Activated CD4-positive, alpha-beta memory T cell treated with anti-CD3 and anti-CD28 coated beads for 36 hours (primary cell): ENCODE measurements around the gene GINS2. TPM values are rescaled to one million over a fixed set of nuclear protein-coding genes. Genes with fewer than 3 reads are reported as not detected.

Experiments
- CTCF ChIA-PET: fragments of 350-600 bp; sonication (Branson Sonifier 250); formaldehyde crosslinking; loops from one replicate; lab custom pipeline; 2021; ENCODE audit warnings: antibody characterized with exemption, inconsistent platforms; lab: Charles Lee
- POLR2A ChIA-PET: fragments of 350-600 bp; sonication (Branson Sonifier 250); formaldehyde crosslinking; loops from one replicate; lab custom pipeline; 2021; ENCODE audit warnings: antibody characterized with exemption; lab: Charles Lee
- DNase-seq: peaks from one replicate; pipeline ENCODE4 v3.0.0-alpha.2; 2020
- H3K27ac Mint-ChIP-seq: one replicate; pipeline ENCODE4 v1.8.0; 2021; ENCODE audit warnings: mixed read lengths
- H3K27me3 Mint-ChIP-seq: one replicate; pipeline ENCODE4 v1.8.0; 2021; ENCODE audit warnings: mixed read lengths
- H3K36me3 Mint-ChIP-seq: one replicate; pipeline ENCODE4 v1.8.0; 2021; ENCODE audit warnings: mixed read lengths
- H3K4me1 Mint-ChIP-seq: one replicate; pipeline ENCODE4 v1.8.0; 2021; ENCODE audit warnings: low read depth, mixed read lengths
- H3K4me3 Mint-ChIP-seq: one replicate; pipeline ENCODE4 v1.8.0; 2021; ENCODE audit warnings: mild to moderate bottlenecking, mixed read lengths
- H3K9me3 Mint-ChIP-seq: one replicate; pipeline ENCODE4 v1.8.0; 2021; ENCODE audit warnings: mixed read lengths
- intact Hi-C: fragments of 100-400 bp; cut with micrococcal nuclease; formaldehyde crosslinking; loops from one replicate; pipeline ENCODE4 v1.15.1; 2023
- total RNA-seq, 2 experiments: library from RNA; stranded (reverse); gene quantifications; one replicate each; pipeline ENCODE4 v1.2.3, GENCODE V29; 2021

The GINS2 gene
- total RNA-seq, 2 experiments from 2014 or later: 66.9 to 67.8 TPM

DNA sequence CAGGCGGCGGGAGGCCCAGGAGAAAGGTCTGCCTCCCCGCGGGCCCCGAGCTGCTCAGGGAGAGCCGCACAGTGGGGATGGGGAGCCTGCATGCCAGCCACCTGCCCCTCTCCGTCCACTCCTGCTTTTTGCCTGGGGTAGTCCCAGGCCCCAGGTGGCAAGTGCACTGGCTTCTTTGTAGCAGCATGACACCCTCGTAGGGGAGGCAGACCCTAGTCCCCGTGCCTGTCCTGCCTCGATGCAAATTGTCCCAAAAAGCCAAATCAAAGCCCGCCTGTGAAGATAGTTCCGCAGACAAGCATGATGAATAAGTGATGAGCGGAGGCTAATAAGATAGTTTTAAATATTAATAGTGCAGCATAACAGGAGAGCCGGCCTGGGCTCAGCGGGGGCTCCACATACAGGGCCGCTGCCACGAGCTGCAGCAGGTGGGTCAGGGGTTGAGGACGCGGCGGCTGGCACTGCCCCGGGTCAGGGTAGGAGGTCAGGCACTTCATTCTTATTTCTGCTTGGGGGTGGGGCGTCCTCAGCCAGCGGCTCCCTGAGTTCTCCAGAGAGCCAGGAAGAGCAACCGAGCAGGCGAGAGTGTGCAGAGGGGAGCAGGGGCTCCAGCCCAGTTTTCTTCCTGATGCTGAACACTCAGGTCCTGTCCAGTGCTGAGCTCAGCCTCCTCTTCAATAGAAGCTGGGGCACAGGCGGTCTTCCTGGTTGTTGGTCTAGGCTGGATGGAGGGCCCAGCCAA is 26.8 kb downstream of the GINS2 start:
- ChIA-PET CTCF (interaction anchor here (8.3 kb wide), 1 partner anchor 56 kb away, joined by 74 read pairs; no protein-coding TSS in a partner anchor), POLR2A (no interaction called here)
- no peaks in the 10 kb centered on the region for H3K27me3 Mint-ChIP-seq
- no peak overlapping the region for H3K27ac Mint-ChIP-seq
- no peak overlapping the region for H3K4me3 Mint-ChIP-seq
- DNase-seq: no peak
- H3K36me3 Mint-ChIP-seq: peaks cover 20% of the 10 kb centered on the region
- no peaks in the 10 kb centered on the region for H3K4me1 Mint-ChIP-seq
- intact Hi-C loops: no loop called here
- no peaks in the 10 kb centered on the region for H3K9me3 Mint-ChIP-seq

- no peaks in the 10 kb centered on the region for H3K27me3 Mint-ChIP-seq
- no peaks in the 10 kb centered on the region for H3K9me3 Mint-ChIP-seq
- no peak overlapping the region for H3K27ac Mint-ChIP-seq
- no peak for DNase-seq
- ChIA-PET POLR2A (no interaction called here), CTCF (interaction anchor here (0.7 to 8.3 kb wide), 4 partner anchors 11 to 57 kb away, joined by 3 to 74 read pairs (median 8); no protein-coding TSS in a partner anchor)
- H3K4me3 Mint-ChIP-seq: no peak overlapping the region
- intact Hi-C loops: no loop called here
- no peaks in the 10 kb centered on the region for H3K4me1 Mint-ChIP-seq
- peaks cover 18% of the 10 kb centered on the region for H3K36me3 Mint-ChIP-seq
Measured at GRCh38 chr16:85660843-85661739, 27.7 kb downstream of the GINS2 start.

GRCh38 chr16:85659805-85660511 is 28.8 kb downstream of the GINS2 start:
- Mint-ChIP-seq H3K4me1 (no peaks in the 10 kb centered on the region), H3K4me3 (no peak overlapping the region), H3K36me3 (peaks cover 15% of the 10 kb centered on the region), H3K27ac (peak overlapping the region; percentile 23), H3K9me3 (no peaks in the 10 kb centered on the region), H3K27me3 (no peaks in the 10 kb centered on the region)
- CTCF ChIA-PET: interaction anchor here (0.7 to 8.3 kb wide), 11 partner anchors 8 to 244 kb away, joined by 3 to 74 read pairs (median 5); partner anchors contain the start of gene GINS2
- DNase-seq: peak; percentile 80
- intact Hi-C loops: loop anchor here (1.0 kb wide), 1 partner anchor 58 kb away; no protein-coding TSS in a partner anchor
- POLR2A ChIA-PET: no interaction called here

- intact Hi-C loops: loop anchor here (1.0 kb wide), 1 partner anchor 59 kb away; no protein-coding TSS in a partner anchor
- Mint-ChIP-seq H3K27ac (no peak overlapping the region), H3K4me1 (no peaks in the 10 kb centered on the region), H3K27me3 (no peaks in the 10 kb centered on the region), H3K4me3 (no peak overlapping the region), H3K9me3 (no peaks in the 10 kb centered on the region), H3K36me3 (peaks cover 15% of the 10 kb centered on the region)
- no peak for DNase-seq
- ChIA-PET POLR2A (no interaction called here), CTCF (interaction anchor here (0.8 to 8.3 kb wide), 10 partner anchors 9 to 243 kb away, joined by 3 to 74 read pairs (median 6); partner anchors contain the start of gene GINS2)
Measured at GRCh38 chr16:85659336-85659735, 29.4 kb downstream of the GINS2 start.

DNA sequence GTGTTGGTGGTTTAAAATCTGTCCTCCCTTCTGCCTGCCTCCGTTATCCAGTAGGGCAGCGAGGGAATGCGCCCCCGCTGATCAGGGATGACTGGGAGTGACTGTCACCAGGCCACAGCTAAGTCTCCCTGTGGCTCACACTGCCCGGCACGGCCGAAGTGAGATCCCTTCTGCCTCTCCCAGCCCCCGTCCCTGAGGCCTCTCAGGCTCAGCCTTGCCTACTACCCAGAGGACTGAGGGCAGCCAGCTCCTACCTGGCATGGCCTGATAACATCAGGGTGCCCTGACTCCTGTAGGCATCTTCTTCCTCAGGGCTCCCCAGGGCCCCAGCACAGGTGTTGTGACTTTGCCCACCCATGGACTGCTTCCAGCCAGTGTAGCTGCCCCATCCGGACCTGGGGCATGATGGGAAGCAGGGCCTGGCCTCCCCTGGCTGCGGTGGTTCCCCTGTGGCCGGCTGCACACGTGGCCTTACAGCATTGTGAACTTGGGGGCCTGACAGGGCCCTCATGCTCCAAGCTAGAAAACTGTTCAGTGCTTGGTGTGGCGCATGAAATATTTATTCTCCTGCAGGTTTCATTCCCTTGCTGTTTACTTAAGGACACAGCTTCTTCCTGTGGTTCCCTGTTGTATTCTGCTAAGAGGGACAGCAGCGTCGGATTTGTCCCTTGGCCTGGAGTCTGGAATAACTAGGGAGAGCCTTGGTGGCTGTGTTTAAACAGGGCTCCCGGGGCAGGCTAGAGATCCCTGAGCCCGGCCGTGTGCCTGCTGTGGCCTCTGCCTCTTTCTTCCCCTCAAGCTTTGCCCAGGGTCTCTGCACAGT is 30.0 kb downstream of the GINS2 start:
- H3K4me3 Mint-ChIP-seq: no peak overlapping the region
- H3K9me3 Mint-ChIP-seq: no peaks in the 10 kb centered on the region
- no peaks in the 10 kb centered on the region for H3K4me1 Mint-ChIP-seq
- H3K27me3 Mint-ChIP-seq: no peaks in the 10 kb centered on the region
- POLR2A ChIA-PET: no interaction called here
- H3K27ac Mint-ChIP-seq: no peak overlapping the region
- no peak for DNase-seq
- intact Hi-C loops: loop anchor here (1.0 kb wide), 1 partner anchor 60 kb away; no protein-coding TSS in a partner anchor
- peaks cover 15% of the 10 kb centered on the region for H3K36me3 Mint-ChIP-seq
- CTCF ChIA-PET: interaction anchor here (0.6 to 8.3 kb wide), 13 partner anchors 9 to 242 kb away, joined by 3 to 74 read pairs (median 4); partner anchors contain the start of gene GINS2

- Mint-ChIP-seq H3K9me3 (no peaks in the 10 kb centered on the region), H3K4me1 (no peaks in the 10 kb centered on the region), H3K27ac (no peak overlapping the region), H3K36me3 (peaks cover 12% of the 10 kb centered on the region), H3K27me3 (no peaks in the 10 kb centered on the region), H3K4me3 (no peak overlapping the region)
- POLR2A ChIA-PET: no interaction called here
- no peak for DNase-seq
- intact Hi-C loops: no loop called here
- CTCF ChIA-PET: interaction anchor here (0.6 to 8.3 kb wide), 7 partner anchors 15 to 158 kb away, joined by 3 to 74 read pairs (median 5); no protein-coding TSS in a partner anchor
Measured at GRCh38 chr16:85657996-85658395, 30.8 kb downstream of the GINS2 start.

GRCh38 chr16:85657267-85657650 is 31.5 kb downstream of the GINS2 start:
- Mint-ChIP-seq H3K27me3 (no peaks in the 10 kb centered on the region), H3K9me3 (no peaks in the 10 kb centered on the region), H3K4me1 (no peaks in the 10 kb centered on the region), H3K4me3 (no peak overlapping the region), H3K36me3 (peaks cover 9% of the 10 kb centered on the region), H3K27ac (no peak overlapping the region)
- intact Hi-C loops: no loop called here
- no peak for DNase-seq
- ChIA-PET CTCF (interaction anchor here (0.6 to 8.3 kb wide), 2 partner anchors 61 to 1664 kb away, joined by 3 to 74 read pairs; no protein-coding TSS in a partner anchor), POLR2A (no interaction called here)

GRCh38 chr16:85656351-85657266 is 32.1 kb downstream of the GINS2 start:
- no peak for DNase-seq
- Mint-ChIP-seq H3K4me3 (no peak overlapping the region), H3K27me3 (no peaks in the 10 kb centered on the region), H3K9me3 (no peaks in the 10 kb centered on the region), H3K4me1 (no peaks in the 10 kb centered on the region), H3K27ac (no peak overlapping the region), H3K36me3 (peaks cover 9% of the 10 kb centered on the region)
- ChIA-PET CTCF (interaction anchor here (0.6 to 8.3 kb wide), 2 partner anchors 61 to 1665 kb away, joined by 3 to 74 read pairs; no protein-coding TSS in a partner anchor), POLR2A (no interaction called here)
- intact Hi-C loops: no loop called here

- ChIA-PET POLR2A (no interaction called here), CTCF (interaction anchor here (8.3 kb wide), 1 partner anchor 63 kb away, joined by 74 read pairs; no protein-coding TSS in a partner anchor)
- DNase-seq: no peak
- no peak overlapping the region for H3K4me3 Mint-ChIP-seq
- no peak overlapping the region for H3K27ac Mint-ChIP-seq
- H3K4me1 Mint-ChIP-seq: no peaks in the 10 kb centered on the region
- H3K27me3 Mint-ChIP-seq: no peaks in the 10 kb centered on the region
- intact Hi-C loops: no loop called here
- H3K36me3 Mint-ChIP-seq: peaks cover 9% of the 10 kb centered on the region
- H3K9me3 Mint-ChIP-seq: no peaks in the 10 kb centered on the region
Measured at GRCh38 chr16:85655216-85656129, 33.3 kb downstream of the GINS2 start.
